ENCODE data around the gene CD79B.

DNA sequence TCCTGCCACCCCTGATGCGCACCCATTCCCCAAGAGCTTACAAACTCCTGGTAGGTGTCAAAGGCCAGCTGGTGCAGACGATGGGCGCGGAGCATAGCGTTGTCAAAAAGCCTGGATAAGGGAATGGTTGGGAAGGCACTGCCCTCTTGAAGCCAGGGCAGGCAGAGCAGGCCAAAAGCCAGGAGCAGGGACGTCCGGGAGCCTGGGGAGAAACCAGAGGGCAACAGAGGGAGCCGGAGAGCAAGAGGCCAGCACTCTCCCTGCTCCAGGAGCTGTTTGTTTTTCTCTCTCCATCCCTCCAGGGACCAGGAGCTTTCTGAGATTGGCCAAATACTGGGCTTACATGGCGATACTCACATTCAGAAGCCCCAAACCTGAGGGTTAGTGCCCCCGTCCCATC is 13.8 kb downstream of the CD79B start:
- TF ChIP-seq CTCF (IDR thresholded peaks at IDR 0.05) (no peak), POLR2AphosphoS5 (IDR thresholded peaks at IDR 0.05) (no peak), POLR2A (IDR thresholded peaks at IDR 0.05) (no peak)

All from sigmoid colon (tissue), 4 donors.